ENCODE results near the gene SYCN.
"Not testable (repeated sequence)": the region's sequence is repeated elsewhere in the genome, so short reads cannot be mapped to it uniquely, and the experiment has no call there.

SYCN gene

GRCh38 chr19:39218230-39219007, 14.4 kb upstream of the SYCN start:
- Histone ChIP-seq H3K36me3 (ENCODE audit: control insufficient read depth, insufficient read depth, low read length) (no peaks in the 10 kb centered on the region), H3K9me3 (ENCODE audit: control insufficient read depth, low read length) (no peaks in the 10 kb centered on the region), H3K9ac (ENCODE audit: low read length) (no peak overlapping the region), H3K4me3 (ENCODE audit: low read length) (no peak overlapping the region), H3K4me1 (ENCODE audit: control insufficient read depth, insufficient read depth, low read length) (no peaks in the 10 kb centered on the region), H3K27me3 (ENCODE audit: control insufficient read depth, insufficient read depth, low read length) (no peaks in the 10 kb centered on the region)

GRCh38 chr19:39217094-39217493, 13.0 kb upstream of the SYCN start:
- no peaks in the 10 kb centered on the region for H3K27me3 ChIP-seq (ENCODE audit: control insufficient read depth, insufficient read depth, low read length)
- no peak overlapping the region for H3K9ac ChIP-seq (ENCODE audit: low read length)
- no peaks in the 10 kb centered on the region for H3K9me3 ChIP-seq (ENCODE audit: control insufficient read depth, low read length)
- H3K4me3 ChIP-seq (ENCODE audit: low read length), result no peak overlapping the region
- H3K36me3 ChIP-seq (ENCODE audit: control insufficient read depth, insufficient read depth, low read length), result no peaks in the 10 kb centered on the region
- H3K4me1 ChIP-seq (ENCODE audit: control insufficient read depth, insufficient read depth, low read length), result no peaks in the 10 kb centered on the region

GRCh38 chr19:39215323-39215722, 11.3 kb upstream of the SYCN start:
- not testable (repeated sequence) for H3K9ac ChIP-seq (ENCODE audit: low read length); H3K27me3 ChIP-seq (ENCODE audit: control insufficient read depth, insufficient read depth, low read length); H3K4me1 ChIP-seq (ENCODE audit: control insufficient read depth, insufficient read depth, low read length); H3K36me3 ChIP-seq (ENCODE audit: control insufficient read depth, insufficient read depth, low read length); H3K4me3 ChIP-seq (ENCODE audit: low read length); H3K9me3 ChIP-seq (ENCODE audit: control insufficient read depth, low read length)

- peaks cover 3% of the 10 kb centered on the region for H3K27me3 ChIP-seq (ENCODE audit: control insufficient read depth, insufficient read depth, low read length)
- no peak overlapping the region for H3K4me3 ChIP-seq (ENCODE audit: low read length)
- H3K9me3 ChIP-seq (ENCODE audit: control insufficient read depth, low read length), result no peaks in the 10 kb centered on the region
- no peak overlapping the region for H3K9ac ChIP-seq (ENCODE audit: low read length)
- H3K4me1 ChIP-seq (ENCODE audit: control insufficient read depth, insufficient read depth, low read length), result no peaks in the 10 kb centered on the region
- no peaks in the 10 kb centered on the region for H3K36me3 ChIP-seq (ENCODE audit: control insufficient read depth, insufficient read depth, low read length)
Measured at GRCh38 chr19:39212375-39212742, 8.3 kb upstream of the SYCN start.

- Histone ChIP-seq H3K9me3 (ENCODE audit: control insufficient read depth, low read length) (no peaks in the 10 kb centered on the region), H3K4me1 (ENCODE audit: control insufficient read depth, insufficient read depth, low read length) (no peaks in the 10 kb centered on the region), H3K4me3 (ENCODE audit: low read length) (no peak overlapping the region), H3K36me3 (ENCODE audit: control insufficient read depth, insufficient read depth, low read length) (no peaks in the 10 kb centered on the region), H3K9ac (ENCODE audit: low read length) (no peak overlapping the region), H3K27me3 (ENCODE audit: control insufficient read depth, insufficient read depth, low read length) (peaks cover 3% of the 10 kb centered on the region)
Measured at GRCh38 chr19:39211731-39212374, 7.8 kb upstream of the SYCN start.

GRCh38 chr19:39209196-39209595, 5.1 kb upstream of the SYCN start:
- peaks cover 10% of the 10 kb centered on the region for H3K4me1 ChIP-seq (ENCODE audit: control insufficient read depth, insufficient read depth, low read length)
- H3K4me3 ChIP-seq (ENCODE audit: low read length), result no peak overlapping the region
- H3K27me3 ChIP-seq (ENCODE audit: control insufficient read depth, insufficient read depth, low read length), result peaks cover 3% of the 10 kb centered on the region
- H3K9me3 ChIP-seq (ENCODE audit: control insufficient read depth, low read length), result no peaks in the 10 kb centered on the region
- H3K9ac ChIP-seq (ENCODE audit: low read length), result no peak overlapping the region
- no peaks in the 10 kb centered on the region for H3K36me3 ChIP-seq (ENCODE audit: control insufficient read depth, insufficient read depth, low read length)

- Histone ChIP-seq H3K9ac (ENCODE audit: low read length) (no peak overlapping the region), H3K27me3 (ENCODE audit: control insufficient read depth, insufficient read depth, low read length) (peaks cover 8% of the 10 kb centered on the region), H3K4me1 (ENCODE audit: control insufficient read depth, insufficient read depth, low read length) (peaks cover 10% of the 10 kb centered on the region), H3K4me3 (ENCODE audit: low read length) (no peak overlapping the region), H3K36me3 (ENCODE audit: control insufficient read depth, insufficient read depth, low read length) (no peaks in the 10 kb centered on the region), H3K9me3 (ENCODE audit: control insufficient read depth, low read length) (no peaks in the 10 kb centered on the region)
Measured at GRCh38 chr19:39208175-39208795, 4.2 kb upstream of the SYCN start.

GRCh38 chr19:39207293-39207836, 3.3 kb upstream of the SYCN start:
- Histone ChIP-seq H3K4me3 (ENCODE audit: low read length) (no peak overlapping the region), H3K9ac (ENCODE audit: low read length) (no peak overlapping the region), H3K27me3 (ENCODE audit: control insufficient read depth, insufficient read depth, low read length) (peaks cover 13% of the 10 kb centered on the region), H3K9me3 (ENCODE audit: control insufficient read depth, low read length) (no peaks in the 10 kb centered on the region), H3K4me1 (ENCODE audit: control insufficient read depth, insufficient read depth, low read length) (peaks cover 10% of the 10 kb centered on the region), H3K36me3 (ENCODE audit: control insufficient read depth, insufficient read depth, low read length) (no peaks in the 10 kb centered on the region)

- Histone ChIP-seq H3K4me1 (ENCODE audit: control insufficient read depth, insufficient read depth, low read length) (peaks cover 10% of the 10 kb centered on the region), H3K4me3 (ENCODE audit: low read length) (no peak overlapping the region), H3K9ac (ENCODE audit: low read length) (no peak overlapping the region), H3K27me3 (ENCODE audit: control insufficient read depth, insufficient read depth, low read length) (peaks cover 15% of the 10 kb centered on the region), H3K36me3 (ENCODE audit: control insufficient read depth, insufficient read depth, low read length) (no peaks in the 10 kb centered on the region), H3K9me3 (ENCODE audit: control insufficient read depth, low read length) (no peaks in the 10 kb centered on the region)
Measured at GRCh38 chr19:39206122-39206521, 2.1 kb upstream of the SYCN start.

GRCh38 chr19:39205449-39205764, 1.3 kb upstream of the SYCN start:
- Histone ChIP-seq H3K36me3 (ENCODE audit: control insufficient read depth, insufficient read depth, low read length) (no peaks in the 10 kb centered on the region), H3K27me3 (ENCODE audit: control insufficient read depth, insufficient read depth, low read length) (peaks cover 22% of the 10 kb centered on the region), H3K4me3 (ENCODE audit: low read length) (no peak overlapping the region), H3K9me3 (ENCODE audit: control insufficient read depth, low read length) (no peaks in the 10 kb centered on the region), H3K9ac (ENCODE audit: low read length) (no peak overlapping the region), H3K4me1 (ENCODE audit: control insufficient read depth, insufficient read depth, low read length) (peaks cover 10% of the 10 kb centered on the region)

- Histone ChIP-seq H3K9me3 (ENCODE audit: control insufficient read depth, low read length) (no peaks in the 10 kb centered on the region), H3K4me1 (ENCODE audit: control insufficient read depth, insufficient read depth, low read length) (peaks cover 13% of the 10 kb centered on the region), H3K27me3 (ENCODE audit: control insufficient read depth, insufficient read depth, low read length) (peaks cover 34% of the 10 kb centered on the region), H3K9ac (ENCODE audit: low read length) (no peak overlapping the region), H3K36me3 (ENCODE audit: control insufficient read depth, insufficient read depth, low read length) (no peaks in the 10 kb centered on the region), H3K4me3 (ENCODE audit: low read length) (no peak overlapping the region)
Measured at GRCh38 chr19:39202998-39203355, 1.1 kb downstream of the SYCN start.

GRCh38 chr19:39200803-39201115, 3.3 kb downstream of the SYCN start:
- H3K36me3 ChIP-seq (ENCODE audit: control insufficient read depth, insufficient read depth, low read length), result no peaks in the 10 kb centered on the region
- peaks cover 56% of the 10 kb centered on the region for H3K27me3 ChIP-seq (ENCODE audit: control insufficient read depth, insufficient read depth, low read length)
- H3K4me1 ChIP-seq (ENCODE audit: control insufficient read depth, insufficient read depth, low read length), result peaks cover 13% of the 10 kb centered on the region
- no peak overlapping the region for H3K4me3 ChIP-seq (ENCODE audit: low read length)
- H3K9me3 ChIP-seq (ENCODE audit: control insufficient read depth, low read length), result no peaks in the 10 kb centered on the region
- H3K9ac ChIP-seq (ENCODE audit: low read length), result no peak overlapping the region
